Stimulated activated CD8-positive, alpha-beta memory T cell treated with anti-CD3 and anti-CD28 coated beads, Interleukin-4, amount 100 ng/mL, for 4 hours (primary cell): ENCODE data around the gene FADS6.
A peak's percentile ranks its signal among the peaks of the same experiment; 100 is the strongest.

Experiments used
- DNase-seq, 2 donors: peaks; one replicate each; pipeline ENCODE4 v3.0.0-alpha.2; 2020; ENCODE audit warnings: low read depth in 2 of 2, low spot score in 1 of 2

FADS6 gene

DNA sequence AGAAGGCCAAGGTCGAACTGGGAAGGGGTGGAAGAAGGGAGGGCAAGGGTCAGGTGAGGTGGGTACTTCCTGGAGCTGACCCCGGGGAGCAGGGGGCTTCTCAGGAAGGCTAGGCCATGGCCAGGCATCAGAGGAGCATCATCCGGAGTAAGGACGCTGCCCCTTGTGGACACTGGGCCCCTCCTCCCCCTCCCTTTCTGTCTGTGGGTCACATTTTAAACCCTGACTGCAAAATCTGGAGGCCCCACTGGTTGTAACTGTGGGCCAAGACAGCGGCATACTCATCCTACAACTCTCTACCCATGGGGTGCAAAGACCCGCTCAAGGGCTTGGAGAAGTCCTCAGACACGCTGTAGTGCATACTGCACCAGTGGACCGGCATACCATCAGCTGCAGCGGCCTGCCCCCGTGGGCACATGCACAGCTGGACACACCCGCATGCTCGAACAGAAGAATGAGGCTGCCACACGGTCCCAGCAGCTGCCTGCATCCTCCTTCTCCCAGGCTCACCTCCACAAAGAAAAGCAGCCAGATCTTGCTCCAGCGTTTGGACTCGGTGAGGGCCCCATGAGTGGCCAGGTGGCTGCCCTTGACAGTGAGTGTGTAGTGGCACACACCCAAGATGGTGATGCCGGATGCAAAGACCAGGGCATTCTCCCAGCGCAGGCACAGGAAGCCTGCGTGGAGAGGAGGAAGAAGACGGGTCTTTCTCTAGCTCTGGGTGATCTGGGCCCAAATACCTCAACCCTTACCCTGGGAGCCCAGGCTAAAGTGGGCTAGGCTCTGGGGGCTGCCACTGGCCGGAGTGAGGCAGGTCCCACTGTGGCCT, 1.2 kb downstream of the FADS6 start:
- DNase-seq = no peak

DNA sequence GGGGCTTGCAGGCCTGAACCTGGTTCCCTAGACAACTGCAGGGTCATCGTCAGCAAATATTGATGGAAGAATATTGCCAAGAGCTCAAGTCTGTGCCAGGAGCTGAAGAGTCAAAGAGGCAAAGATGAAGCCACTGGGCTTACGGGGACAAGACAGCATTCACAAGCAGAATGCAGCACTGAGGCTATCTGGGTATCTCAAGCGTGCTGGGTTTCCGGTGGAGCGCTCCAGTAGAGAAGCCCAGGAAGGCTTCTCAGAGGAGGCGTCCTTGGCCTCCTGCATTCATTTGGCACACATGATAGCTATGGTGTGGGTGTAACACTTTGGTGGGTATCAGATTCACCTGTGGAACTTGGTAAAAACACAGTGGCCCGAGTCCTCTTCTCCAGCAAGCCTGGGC, 2.9 kb downstream of the FADS6 start:
- no peak for DNase-seq

DNA sequence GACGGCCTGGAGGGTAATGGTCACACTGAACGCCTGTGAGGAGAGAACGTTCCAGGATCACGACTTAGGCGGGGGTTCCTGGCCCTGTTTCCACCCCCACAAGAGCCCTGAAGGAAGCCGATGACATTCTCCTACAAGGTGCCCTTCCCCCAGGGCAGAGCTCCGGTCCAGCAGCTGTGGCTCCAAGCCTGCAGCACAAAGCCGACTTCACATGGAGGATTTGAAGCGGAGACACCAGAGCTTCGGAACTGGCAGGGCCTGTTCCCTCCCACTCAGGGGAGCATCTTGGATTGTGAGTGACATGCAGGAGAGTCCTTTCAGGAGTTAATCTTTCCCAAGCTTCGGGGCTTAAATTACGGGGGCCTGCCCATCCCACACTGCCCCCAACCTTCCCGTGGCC, 5.0 kb downstream of the FADS6 start:
- no peak for DNase-seq

GRCh38 chr17:74883241-74883745, 10.1 kb downstream of the FADS6 start:
- DNase-seq = no peak

DNA sequence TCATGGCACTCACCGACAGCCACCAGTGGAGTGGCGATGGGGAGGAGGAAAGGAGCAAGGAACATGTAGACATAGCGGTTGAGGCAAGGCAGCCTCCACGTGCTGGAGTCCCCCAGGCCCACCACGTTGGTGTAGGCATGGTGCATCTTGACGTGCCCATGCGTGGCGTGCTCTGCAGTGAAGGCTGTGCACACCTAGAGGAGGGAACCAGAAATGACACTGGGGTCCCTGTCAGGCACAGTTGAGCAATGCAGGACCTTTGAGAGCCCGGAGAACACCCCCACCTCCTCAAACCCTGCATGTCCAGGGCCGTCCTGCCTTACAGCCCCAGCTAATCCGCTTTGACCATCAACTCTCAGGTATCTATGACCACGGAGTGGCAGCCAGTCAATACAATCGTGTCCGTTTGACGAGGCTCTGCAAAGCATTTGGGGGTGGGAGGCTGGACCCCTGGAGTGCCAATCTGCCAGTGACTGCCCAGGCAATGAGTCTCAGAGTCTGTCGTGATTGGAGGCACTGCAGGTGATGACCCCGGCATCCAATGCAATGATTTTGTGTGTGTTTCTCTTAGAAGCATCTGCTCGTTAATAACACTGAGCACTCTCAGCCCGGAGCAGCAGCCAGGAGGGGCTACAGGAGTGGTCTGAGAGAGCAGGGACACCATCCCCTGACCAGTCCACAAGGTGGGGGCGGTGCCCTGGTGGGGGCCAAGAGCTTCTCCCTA, 10.8 kb downstream of the FADS6 start:
- DNase-seq = no peak

DNA sequence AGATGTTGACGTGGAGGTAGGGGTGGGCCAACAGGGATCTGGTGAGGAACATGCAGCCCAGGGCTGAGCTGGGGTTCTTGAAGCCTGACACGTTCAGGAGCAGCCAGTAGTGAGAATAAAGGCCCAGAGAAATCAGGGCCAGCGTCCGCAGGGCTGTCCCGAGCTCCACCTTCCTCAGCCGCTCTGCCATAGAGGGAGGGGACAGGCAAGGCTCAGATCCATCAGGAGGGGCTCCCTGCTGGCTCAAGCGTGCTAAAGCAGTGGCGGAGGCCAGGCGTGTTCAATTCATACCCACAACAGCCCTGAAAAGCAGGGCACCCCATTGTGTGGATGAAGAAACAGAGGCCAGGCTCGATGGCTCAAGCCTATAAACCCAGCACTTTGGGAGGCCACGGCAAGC, 12.4 kb downstream of the FADS6 start:
- DNase-seq = no peak

GRCh38 chr17:74879308-74879707, 14.1 kb downstream of the FADS6 start:
- DNase-seq = no peak

DNA sequence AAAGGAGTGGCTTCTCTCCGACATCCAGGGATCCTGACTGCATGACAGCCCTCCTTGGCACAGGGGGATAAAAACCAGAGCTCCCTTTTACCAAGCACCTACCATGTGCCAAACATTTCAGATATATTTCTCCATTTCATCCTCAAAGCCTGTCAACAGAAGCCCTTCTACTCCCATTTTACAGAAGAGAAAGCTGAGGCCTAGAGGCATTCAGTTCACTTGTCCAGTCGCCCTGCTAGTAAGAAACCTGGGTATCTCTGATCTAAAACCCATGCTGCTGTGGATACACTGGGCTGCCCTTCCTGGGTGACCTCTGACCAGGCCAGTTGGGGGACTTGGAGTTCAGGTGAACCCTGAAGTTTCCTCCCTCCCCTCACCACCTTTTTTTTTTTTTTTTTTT, 14.8 kb downstream of the FADS6 start:
- DNase-seq = no peak

- DNase-seq = no peak
These were observed 15.6 kb downstream of the FADS6 start for GRCh38 chr17:74877592-74878548.

DNA sequence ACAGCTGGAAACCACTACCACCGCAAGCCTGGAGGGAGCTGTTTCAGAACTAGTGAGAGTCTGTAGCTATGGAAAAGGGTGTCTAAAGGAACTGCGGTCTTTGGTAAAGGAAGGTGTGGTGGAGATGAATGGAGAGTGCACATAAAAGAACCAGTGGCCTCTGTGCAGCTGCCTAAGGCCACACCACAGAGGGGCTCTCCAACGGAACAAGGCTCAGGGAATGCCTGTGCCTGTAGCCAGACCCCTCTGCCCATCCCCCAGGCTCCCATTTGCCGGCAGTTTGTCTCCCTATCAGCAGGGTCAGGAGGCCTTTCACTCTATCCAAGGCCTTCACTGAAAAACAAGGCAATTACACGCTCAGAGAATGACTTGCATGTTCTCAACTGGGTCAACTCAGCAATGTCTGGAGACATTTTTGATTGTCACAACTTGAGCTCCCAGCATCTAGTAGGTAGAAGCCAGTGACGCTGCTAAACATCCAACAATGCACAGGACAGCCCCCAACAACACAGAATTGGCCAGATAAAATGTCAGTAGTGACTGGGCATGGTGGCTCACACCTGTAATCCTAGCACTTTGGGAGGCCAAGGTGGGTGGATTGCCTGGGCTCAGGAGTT, 17.3 kb downstream of the FADS6 start:
- no peak for DNase-seq

DNA sequence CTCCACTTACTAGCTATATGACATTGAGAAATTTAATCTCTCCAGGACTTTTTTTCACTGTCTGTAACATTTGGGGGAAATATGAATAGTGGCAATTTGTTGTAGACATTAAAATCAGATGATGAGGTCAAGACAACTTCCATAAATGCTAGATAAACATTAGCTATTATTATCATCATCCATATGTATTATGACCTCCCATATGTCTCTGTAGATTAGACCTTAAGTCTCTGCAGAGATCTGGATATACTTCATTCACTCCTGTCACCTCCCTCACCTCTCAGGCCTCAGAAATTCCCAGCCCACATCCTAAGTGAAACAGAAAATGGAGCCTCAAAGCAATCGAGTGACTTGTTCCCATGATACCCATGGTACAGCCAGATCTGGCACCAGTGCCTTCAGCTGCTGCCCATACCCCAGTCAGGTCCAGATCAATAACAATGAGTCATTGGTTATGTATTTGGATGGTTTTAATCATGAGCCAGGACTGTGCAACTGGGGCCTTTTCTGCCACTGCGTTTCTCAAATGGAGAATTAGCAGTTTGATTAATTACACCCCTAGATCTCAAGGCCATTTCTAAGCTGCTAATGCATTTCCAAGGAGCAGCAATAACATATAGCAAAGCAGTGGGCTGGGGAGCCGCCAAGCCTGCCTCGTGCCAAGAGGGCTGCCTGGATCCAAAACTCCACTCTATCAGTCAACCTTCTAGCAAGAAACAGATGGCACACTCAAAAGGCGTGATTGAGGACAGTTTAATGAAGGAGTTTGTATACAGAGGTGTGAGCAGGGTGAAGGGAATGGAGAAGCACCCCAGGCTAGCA, 18.1 kb downstream of the FADS6 start:
- no peak for DNase-seq

GRCh38 chr17:74874615-74875037, 18.8 kb downstream of the FADS6 start:
- DNase-seq = no peak

DNA sequence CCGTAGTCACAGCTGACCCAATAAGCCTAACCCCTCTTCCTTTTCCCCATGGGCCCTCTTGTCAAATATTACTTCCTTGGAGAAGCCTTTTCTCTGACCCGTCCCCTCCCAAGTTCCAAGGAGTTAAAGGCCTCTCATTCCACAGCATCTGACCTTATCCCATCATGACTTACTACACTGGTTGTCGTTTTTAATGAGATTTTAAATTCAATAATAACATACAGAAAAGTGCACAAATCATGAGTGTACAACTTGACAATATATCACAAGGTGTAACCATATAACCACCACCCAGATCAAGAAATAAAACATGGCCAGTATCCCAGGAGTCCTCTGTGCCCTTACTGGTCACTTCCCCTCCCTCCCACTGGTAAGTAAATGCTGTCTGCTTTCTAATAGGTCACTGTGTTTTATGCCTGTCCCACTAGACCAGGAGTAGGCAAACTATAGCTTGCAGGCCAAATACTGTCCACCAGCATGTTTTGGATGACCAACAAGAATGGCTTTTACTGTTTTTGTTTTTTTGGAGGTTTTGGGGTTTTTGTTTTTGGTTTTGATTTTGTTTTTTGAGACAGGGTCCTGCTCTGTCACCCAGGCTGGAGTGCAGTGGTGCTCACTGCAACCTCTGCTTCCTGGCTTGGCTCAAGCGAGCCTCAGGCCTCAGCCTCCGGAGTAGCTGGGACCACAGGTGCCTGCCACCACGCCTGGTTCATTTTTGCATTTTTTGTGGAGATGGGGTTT, 19.4 kb downstream of the FADS6 start:
- DNase-seq = no peak

GRCh38 chr17:74873037-74873873, 20.2 kb downstream of the FADS6 start:
- peak; percentile 98 to 99 for DNase-seq

- DNase-seq = no peak
These were observed 21.0 kb downstream of the FADS6 start, which contains the start of gene FDXR for GRCh38 chr17:74872313-74873036. FDXR (minus strand) TSS chr17:74872994; CDS start chr17:74872944, 50 bp downstream.

GRCh38 chr17:74871356-74872076, 21.9 kb downstream of the FADS6 start:
- DNase-seq = no peak

DNA sequence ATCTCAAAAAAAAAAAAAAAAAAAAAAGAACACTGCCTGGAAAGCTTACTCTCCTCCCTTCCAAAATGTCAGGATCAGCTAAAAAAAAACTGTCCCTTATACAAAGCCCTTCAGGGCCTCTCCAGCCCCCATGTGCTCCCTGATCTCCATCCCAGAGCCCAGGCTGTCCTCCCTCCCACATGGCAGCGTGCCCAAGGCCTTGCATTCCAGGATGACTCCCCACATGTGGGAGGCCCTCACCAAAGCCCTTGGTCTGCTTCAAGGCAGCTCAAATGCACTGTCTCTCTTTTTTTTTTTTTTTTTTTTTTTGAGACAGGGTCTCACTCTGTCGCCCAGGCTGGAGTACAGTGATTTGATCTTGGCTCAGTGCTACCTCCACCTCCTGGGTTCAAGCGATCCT, 22.9 kb downstream of the FADS6 start:
- DNase-seq = no peak
